ENCODE data around the gene MARCHF10.

MARCHF10 gene

DNA sequence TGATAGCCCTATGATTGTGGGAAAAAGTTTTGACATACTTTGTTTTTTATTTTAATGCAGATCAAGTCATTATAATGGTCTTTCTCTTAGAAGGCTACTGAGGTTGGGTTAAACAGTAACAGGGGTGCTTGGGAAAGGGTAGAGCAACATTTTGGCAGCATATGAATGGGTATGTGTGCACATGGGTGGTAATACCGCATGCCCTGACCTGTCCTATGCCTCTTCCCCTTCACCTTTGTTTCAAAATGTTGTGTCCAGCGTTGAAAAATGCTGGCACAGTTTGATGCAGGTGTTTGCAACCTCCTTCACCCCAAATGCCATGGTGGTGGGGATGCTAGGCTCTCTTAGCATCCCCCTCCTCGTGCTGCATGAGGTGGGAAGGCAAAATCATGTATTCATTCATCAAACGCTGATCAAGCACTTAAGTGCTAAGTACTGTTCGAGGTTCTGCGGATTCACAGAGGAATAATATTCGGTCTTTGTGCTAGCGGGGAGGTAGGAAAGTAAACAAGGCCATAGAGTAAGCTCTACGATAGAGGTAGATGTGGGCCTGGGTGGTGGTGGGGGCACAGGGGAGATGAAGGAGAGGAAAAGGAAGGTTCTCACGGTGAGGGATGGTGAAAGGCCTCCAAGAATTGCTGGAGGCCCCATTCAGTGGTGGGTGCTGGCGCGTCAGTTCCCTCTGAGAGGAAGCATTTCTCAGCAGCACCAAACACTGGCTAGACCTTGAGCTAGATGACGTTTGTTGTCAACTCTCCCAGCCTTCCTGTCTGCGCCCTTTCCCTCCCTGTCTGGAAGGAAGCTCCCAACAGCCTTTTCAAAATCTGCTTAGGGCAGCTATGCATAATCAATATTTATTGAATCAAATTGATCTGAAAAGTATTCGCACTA lies 13.3 kb upstream of the MARCHF10 start:
- DNase-seq (ENCODE audit: low read depth in 2 of 2), result no peak

DNA sequence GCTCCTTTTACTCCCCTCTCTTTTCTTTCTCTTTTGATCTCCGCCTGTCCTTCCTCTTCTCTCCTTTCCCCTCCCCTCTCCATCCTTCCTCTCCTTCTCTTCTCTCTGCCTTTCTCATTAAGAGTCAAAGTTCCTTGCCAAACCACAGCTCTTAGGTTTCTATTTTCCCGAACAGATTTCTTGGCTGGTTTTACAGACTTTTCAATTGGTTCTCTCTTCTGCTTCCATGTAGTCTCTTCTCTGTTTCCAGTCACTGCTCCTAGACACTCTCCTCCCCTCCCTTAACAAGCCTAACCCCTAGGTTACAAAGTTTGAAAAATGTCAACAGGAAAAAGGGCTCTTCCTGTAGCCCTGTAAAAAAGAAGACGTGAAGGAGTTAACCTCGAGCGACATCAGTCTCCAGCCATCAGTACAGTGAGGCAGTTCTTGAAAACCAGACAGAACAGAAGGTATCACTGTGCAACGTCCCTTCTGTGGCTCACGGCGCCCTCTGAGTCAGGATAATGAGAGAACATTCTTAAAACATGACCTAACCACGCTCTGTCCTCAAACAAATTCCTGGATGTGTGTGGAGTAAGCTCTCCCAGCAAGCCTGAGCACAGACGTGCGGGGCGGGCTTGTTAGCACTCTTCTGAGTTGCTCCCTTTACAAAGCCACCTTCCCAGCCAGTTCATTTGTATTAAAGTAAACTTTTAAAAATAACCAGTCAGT lies 11.6 kb upstream of the MARCHF10 start:
- no peak for DNase-seq (ENCODE audit: low read depth in 2 of 2)

DNA sequence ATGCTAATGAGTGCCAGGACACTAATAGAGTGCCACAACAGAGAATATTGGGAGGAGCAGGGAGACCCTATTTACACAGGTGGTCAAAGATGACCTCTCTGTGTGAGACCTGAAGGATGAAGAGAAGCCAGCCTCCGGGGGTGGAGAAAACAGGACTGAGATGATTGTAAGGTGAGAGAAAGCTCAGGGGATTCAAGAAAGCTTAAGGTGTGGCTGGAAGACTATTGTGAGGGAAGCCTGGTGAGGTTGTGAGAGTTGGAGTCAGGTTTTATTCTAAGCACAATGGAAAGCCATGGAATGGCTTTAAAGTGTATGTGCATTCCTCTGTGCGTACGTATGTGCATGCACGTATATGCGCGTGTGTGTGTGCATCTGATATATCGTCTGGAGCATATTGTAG lies 10.4 kb upstream of the MARCHF10 start:
- no peak for DNase-seq (ENCODE audit: low read depth in 2 of 2)

DNA sequence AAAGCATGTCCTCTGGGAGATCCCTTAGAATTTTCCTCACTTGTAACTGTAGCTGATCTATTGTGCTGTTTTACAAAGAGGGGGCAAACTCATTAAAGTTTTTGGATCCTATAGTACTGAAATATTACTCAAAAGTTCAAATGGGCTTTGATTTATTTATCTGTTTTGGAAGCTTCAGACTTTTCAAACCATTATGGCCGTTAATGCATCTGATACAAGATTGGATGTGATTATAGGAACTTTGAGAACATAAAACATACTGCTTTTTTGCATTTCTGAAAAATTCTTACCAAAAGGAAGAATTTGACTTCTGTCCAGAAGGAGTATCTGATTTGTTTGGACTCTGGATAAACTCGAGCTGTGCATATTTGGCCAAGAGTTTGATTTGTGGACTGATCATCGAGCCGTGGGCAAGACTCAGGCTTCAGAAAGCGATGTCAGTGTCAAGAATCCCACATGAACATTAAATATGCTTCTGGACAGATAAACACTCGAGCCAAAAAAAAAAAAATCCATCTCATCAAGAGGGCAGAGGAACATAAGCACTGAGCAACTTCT lies 8.2 kb upstream of the MARCHF10 start:
- no peak for DNase-seq (ENCODE audit: low read depth in 2 of 2)

DNA sequence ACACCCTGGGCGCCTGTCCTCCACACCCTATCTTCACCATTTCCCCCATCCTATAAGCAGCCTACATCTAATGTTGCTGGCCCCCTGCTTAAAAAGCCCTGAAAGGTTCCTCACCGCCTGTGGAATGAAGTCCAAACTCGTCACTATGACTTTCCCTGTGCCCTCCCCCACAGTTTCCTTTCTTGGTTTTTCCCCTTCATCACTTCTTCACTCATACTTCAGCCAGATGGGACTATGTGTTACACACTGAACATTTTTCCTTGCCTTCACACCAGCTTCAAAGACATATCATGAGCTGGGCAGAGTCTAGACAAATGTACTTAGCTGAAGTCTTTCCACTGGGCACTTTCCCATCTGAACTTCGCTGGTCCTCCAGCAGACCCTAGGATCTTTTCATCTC lies 1.5 kb upstream of the MARCHF10 start:
- DNase-seq (ENCODE audit: low read depth in 2 of 2), result no peak

DNA sequence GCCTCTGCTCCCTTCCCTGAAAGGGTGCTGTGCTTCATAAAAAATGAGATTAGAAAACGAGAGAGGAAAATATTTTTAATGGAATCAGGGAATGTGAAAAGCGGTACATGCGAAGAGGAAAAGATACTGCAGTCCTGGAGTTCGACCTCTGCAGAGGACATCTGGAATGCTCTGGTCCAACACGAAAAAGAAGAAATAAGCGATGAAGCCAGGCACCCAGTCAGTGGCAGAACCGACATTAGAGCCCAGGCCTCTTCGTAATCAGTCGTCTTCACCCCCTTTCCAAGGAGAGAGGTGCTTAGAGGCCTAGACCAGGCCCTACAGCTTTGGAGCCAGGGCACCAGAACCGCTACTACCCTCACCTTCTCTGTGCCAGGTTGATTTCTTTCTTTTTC lies 459 bp upstream of the MARCHF10 start:
- no peak for DNase-seq (ENCODE audit: low read depth in 2 of 2)

DNA sequence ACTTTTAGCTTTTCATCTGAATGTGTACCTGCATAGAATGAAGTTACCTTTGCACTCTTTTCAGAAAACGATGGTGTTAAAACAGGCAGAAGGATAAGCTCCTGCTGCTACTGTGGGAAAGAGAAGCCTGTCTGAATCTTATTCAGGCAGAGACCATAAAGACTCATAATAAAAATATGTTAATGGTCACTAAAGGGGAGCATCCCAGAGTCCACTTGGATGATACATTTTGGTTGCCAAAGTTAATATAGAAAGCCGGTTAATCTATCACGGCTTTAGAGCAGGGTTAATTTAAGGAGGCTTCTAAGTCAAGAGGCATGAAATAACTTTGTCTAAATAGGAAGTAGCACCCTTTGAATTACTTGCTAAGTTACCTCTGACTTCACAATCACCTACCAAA lies 2.9 kb downstream of the MARCHF10 start:
- DNase-seq (ENCODE audit: low read depth in 2 of 2), result no peak

DNA sequence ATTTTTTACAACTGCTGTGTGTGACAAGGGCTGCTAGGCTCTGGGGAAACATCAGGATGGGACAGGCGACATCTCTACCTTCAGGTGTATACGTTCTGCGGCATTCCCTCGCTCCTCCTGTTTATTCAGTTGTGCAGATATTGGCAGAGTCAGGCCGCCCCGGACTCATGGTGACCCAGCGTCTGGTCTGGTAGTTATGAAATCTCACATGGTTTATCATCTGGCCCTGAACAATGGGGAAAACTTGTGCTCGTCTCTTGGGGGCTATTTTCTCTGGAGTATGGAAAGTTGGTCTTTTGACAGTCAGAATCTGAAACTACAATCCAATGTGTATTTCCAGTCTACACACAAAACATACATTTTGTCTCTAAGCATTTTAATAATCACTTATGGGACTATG lies 3.3 kb downstream of the MARCHF10 start:
- no peak for DNase-seq (ENCODE audit: low read depth in 2 of 2)

DNA sequence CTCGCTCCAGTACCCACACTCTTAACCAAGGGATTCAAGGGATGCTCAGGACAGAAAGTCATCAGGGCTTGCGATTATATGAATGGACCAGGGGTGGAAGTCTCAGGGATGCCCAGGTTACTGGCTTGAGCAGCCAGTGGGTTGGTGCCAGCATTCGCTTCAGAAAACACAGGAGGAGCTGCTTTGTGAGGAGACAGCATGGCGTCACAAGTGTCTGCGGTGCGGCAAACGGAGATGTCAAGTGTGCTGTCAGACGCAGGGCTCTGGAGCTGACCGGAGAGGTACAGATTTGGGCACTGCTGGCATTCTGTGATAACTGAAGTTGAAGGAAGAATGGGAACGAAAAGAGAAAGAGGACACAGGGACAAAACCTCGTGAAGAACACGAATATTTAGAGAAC lies 4.1 kb downstream of the MARCHF10 start:
- DNase-seq (ENCODE audit: low read depth in 2 of 2), result no peak

DNA sequence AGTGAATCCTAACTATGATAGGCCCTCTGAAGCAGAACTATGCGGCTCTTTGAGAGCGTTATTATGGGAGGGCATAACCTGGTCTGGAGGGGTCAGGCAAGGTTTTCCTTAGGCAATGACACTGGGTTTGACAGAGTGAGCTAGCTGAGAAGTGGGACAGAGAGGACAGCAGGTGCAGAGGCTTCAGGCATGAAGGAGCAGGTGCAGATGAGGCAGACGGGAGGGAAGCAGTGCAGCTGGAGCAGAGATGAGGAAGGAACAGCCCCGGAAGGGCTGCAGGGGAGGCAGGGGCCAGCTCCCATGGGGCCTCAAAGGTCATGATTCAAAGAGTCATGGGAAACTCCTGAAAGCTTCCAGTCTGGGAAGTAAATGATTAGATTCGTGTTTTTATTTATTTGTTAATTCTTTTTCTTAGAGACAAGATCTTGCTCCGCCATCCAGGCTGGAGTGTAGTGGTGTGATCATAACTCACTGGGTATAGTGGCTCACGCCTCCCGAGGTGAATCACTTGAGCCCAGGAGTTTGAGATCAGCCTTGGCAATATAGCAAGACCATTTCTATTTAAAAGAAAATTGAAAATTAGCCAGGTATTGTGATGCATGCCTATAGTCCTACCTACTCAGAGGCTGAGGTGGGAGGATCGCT lies 5.4 kb downstream of the MARCHF10 start:
- DNase-seq (ENCODE audit: low read depth in 2 of 2), result no peak

DNA sequence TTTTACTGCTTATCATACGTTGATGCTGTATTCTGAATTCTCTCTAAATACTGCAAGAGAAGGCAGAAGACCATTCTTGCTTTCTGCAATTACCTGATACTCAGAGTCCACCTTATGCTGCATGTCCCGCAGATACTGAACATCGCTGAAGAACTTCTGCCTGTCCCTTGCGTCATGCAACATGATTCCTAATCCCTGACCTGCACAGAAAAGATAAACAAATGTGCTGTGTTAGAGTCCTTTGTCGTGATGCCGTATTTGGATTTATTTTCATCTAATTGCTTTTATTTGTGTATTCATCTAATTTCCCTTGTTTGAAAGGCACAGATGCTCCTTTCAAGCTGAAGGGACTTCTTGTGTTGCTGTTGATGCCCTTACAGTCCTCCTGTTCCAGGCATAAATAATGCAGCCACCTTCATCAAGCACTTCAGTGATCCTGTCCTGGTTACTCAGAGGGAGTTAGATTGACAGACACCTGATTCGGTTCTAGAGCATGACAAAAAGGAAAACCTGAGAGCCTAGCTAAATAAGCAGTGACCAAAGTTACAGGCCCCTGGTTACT lies 6.5 kb downstream of the MARCHF10 start:
- no peak for DNase-seq (ENCODE audit: low read depth in 2 of 2)

DNA sequence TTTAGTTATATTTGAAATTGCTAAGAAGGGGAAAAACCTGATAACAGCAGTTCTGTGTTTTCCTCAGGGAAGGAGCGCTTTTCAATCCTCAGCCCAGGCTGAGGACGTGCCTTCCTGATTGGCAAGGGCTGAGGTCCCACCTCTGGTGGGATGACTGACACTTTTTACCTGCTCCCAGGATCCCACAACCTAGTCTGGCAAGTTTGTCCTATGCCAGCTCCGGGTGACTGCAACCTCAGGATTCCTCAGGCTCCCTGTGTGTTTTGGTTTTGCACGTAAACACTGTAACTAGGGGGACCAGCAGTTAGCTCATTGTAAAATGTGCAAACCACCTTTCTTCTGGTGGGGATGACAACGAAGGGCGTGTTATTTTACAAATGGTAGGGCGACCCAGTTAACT lies 7.5 kb downstream of the MARCHF10 start:
- DNase-seq (ENCODE audit: low read depth in 2 of 2), result no peak

DNA sequence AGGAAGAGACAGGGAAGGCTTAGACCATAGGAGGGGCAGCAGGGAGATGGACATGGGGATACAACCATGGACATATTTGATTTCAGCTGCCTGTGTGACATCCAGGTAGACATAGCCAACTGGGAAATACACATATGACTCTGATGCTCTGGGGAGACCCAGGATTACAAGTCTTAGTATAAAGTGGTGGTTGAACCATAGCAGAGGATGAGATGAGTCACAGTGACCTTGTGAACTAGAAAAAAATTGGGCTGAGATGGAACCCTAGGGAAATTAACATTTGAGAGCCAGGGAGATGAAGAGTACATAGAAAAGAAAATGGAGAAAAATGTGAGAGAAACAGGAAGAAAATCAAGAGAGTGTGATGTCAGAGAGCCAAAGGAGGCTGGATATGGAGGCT lies 10.2 kb downstream of the MARCHF10 start:
- DNase-seq (ENCODE audit: low read depth in 2 of 2), result no peak

DNA sequence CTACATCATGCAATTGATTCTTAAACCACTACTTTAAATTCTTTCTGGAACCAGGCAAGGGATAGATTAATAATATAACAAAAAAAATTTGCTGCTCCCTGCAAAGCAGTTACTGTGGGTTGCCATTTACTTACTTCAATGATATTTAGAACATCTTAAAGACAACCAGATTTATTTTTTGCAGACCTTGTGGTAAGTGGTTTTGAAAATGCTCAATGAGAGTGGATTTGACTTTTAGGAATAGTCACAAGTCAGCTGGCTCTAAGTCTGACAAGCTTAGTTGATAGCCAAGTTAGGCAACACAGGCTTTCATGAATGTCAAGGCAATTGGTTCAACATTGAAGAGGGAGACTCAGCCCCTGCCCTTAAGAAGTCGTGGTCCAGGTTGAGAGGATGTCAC lies 11.8 kb downstream of the MARCHF10 start:
- no peak for DNase-seq (ENCODE audit: low read depth in 2 of 2)

DNA sequence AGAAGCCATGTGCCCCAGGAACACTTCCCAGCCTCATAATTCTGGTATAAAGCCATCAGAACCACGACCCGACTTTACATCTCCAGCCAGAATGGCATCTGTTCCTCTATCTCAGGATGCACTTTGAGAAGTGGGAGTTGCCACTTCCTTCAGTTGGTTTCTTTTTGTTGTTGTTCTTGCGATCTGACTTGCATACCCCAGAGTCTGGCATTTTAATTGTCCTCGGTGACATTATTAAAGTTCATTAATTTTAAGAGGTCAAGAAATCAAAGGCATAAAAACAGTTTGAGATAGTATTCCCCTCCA lies 13.5 kb downstream of the MARCHF10 start:
- DNase-seq (ENCODE audit: low read depth in 2 of 2), result no peak

DNA sequence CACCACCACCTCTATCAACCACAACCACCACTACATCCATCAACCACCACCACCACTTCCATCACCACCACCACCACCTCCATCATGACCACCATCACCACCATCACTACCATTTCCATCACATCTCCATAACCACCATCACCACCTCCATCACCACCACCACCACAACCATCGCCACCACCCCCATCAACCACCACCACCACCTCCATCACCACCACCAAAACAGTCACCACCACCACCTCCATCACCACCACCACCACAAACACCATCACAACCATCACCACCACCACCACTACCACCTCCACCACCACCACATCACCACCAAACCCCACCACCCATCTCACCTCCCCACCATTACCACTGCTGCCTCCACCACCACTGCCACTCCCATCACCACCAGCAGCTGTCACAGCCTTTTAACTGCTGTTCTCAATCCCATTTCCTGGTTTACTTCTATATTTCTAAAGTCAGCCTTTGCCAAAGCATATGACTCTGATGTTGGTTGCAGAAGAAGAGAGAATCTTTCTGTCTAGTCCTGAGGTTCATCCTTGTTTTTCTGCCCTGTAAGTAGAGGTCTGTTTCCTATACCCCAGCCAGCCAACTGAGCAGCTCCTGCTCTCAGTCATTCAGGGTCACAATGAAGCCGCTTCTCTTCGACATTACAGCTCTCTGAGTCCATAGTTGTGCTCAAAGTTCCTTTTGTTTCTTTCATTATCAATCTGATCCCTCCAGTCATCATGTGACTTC lies 14.0 kb downstream of the MARCHF10 start:
- no peak for DNase-seq (ENCODE audit: low read depth in 2 of 2)

DNA sequence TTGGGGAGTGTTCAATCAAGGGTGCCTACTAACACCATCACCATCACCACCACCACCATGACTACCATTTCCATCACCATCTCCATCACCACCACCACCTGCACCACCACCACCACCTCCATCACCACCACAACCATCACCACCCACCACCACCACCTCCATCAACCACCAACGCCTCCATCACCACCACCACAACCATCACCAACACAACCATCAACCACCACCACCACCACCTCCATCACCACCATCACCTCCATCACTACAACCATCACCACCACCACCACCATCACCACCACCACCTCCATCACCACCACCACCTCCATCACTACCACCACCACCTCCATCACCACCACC lies 15.7 kb downstream of the MARCHF10 start:
- DNase-seq (ENCODE audit: low read depth in 2 of 2), result no peak

DNA sequence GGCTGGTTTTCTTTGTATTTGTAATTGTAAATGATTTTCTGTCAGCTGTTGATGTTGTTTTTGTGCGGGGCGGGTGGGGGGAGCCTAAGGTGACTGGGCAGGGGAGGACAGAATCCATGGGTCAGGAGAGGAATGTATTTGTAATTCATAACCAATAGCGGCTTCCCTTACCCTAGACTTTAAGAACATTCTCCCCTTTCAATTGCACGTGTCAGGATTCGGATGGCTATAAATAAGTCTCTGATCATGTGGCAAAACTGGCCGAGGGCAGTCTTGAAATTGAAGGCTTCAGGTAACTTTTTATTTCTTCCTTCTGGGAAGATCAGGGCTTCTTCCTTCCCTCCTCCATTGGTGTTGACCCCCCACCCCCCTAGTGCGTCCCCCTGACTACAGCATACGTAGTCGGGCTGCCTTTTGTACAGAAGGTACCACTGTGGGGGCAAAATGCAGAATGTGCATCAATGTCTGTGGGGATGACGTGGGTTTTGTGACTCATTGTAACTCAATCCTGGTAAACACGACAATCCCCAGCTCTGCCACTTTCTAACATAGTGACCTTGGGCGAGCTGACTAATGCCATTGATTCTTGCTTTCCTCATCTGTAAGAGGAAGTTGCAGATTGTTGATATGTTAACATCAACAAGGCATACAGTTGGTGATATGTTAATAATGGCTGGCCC lies 16.2 kb downstream of the MARCHF10 start:
- no peak for DNase-seq (ENCODE audit: low read depth in 2 of 2)

DNA sequence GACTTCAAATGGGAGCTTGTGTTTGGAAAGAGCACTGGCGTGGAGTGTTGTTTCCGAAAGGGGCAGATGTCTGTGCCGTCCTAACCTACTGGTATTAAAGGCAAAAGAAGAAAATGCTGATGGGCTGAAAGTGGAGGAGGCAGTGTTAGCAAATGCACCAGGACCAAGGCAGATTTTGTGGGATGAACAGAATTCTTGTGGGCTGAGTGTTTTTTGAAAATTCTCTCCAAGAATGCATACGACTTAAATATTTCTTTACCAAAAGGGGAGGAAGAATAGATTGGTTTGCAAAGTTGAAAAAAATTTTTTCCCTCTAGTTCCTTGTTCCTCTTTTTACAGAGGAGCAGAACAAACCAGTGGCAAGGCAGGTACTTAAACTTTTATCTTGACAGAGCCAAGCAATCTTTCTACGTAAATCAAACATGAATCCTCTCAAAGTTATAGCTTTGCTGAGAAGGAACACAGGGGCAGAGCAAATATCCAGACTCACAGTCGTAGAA lies 16.8 kb downstream of the MARCHF10 start:
- DNase-seq (ENCODE audit: low read depth in 2 of 2), result no peak

DNA sequence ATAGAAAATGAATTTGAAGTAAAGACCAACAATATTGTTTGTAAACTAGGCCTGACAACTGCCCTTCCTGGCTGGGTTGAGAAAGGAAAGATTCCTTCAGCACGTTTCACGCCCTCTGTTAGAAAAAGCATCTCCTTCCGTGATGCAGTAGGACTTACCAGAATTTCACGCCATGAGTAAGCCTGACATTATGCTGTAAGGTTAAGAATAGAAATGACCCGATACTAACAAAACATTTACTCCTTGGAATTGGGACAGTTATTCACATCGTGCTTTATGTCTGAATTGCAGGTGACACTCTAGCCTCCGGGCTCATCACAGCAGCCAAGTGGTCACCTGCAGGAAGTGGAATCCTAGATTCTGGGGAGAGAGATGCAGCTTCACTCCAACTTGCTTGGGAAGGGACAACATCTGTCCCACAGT lies 17.5 kb downstream of the MARCHF10 start:
- no peak for DNase-seq (ENCODE audit: low read depth in 2 of 2)

DNA sequence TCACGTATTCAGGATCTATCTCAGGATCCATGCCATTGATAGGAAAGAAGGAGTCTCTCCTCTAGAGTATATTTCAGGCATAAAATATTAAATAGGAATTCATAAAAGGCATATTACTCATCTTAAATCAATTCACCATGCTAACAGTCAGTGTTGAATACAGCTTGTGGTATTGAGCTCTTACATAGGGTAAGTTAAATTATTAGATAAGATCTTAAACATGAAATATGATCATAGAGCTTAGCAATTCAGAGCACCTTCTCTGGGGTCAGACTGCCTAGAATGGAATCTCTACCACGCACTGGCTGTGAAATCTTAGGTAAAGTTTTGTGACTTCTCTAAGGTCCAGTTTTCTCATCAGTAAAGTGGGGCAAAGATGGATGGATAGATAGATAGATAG lies 20.7 kb downstream of the MARCHF10 start:
- no peak for DNase-seq (ENCODE audit: low read depth in 2 of 2)

Measured in stimulated activated CD4-positive, alpha-beta T cell treated with anti-CD3 and anti-CD28 coated beads, Interleukin-15, amount 100 ng/mL, for 48 hours (primary cell).